ENCODE measurements around the gene LRIF1. TPM values are rescaled to one million over a fixed set of nuclear protein-coding genes. Genes with fewer than 3 reads are reported as not detected.
A peak's percentile ranks its signal among the peaks of the same experiment; 100 is the strongest.

LRIF1 gene
- total RNA-seq, 4 donors from 2014 or later, result 8.3 to 16.7 (median 12.3) TPM

DNA sequence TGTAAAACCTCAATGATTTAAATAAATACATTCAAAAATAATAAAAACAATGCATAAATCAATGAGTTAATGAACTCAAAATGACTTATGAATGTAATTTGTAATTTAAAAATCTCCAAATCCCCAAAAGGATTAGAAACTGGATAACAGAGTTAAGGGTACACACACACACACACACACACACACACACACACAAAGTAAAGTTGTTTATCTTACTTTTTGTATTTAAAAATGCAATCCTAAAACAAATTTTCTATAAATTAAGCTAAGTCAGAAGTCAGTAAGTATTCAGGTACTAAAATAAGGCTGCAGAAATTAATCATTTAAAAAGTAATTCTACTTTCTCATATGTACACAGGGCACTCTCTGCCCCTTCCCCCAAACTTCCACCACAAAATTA lies 1.8 kb downstream of the LRIF1 start:
- intact Hi-C loops (cut with DNase I; ENCODE audit: low total_unique reads), result loop anchor here (5.0 kb wide), 2 partner anchors 180 to 485 kb away; partner anchors contain the start of genes ATP5PB, CEPT1, DRAM2 and WDR77
- Histone ChIP-seq H3K4me3 (peak overlapping the region; percentile 76 to 83 (median 80)), H3K27me3 (peaks cover under 1 to 13% (median 1%) of the 10 kb centered on the region in 3 donors), H3K4me1 (peaks cover 32 to 34% of the 10 kb centered on the region in 2 donors), H3K9me3 (peaks cover 0 to 7% (median 6%) of the 10 kb centered on the region in 3 donors), H3K27ac (no peak overlapping the region), H3K36me3 (peaks cover 0 to 2% of the 10 kb centered on the region in 2 donors)
- no peak for ATAC-seq
- no peak for TF ChIP-seq POLR2A (IDR thresholded peaks at IDR 0.05)
- TF ChIP-seq, protein P1, sequence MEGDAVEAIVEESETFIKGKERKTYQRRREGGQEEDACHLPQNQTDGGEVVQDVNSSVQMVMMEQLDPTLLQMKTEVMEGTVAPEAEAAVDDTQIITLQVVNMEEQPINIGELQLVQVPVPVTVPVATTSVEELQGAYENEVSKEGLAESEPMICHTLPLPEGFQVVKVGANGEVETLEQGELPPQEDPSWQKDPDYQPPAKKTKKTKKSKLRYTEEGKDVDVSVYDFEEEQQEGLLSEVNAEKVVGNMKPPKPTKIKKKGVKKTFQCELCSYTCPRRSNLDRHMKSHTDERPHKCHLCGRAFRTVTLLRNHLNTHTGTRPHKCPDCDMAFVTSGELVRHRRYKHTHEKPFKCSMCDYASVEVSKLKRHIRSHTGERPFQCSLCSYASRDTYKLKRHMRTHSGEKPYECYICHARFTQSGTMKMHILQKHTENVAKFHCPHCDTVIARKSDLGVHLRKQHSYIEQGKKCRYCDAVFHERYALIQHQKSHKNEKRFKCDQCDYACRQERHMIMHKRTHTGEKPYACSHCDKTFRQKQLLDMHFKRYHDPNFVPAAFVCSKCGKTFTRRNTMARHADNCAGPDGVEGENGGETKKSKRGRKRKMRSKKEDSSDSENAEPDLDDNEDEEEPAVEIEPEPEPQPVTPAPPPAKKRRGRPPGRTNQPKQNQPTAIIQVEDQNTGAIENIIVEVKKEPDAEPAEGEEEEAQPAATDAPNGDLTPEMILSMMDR (IDR thresholded peaks at IDR 0.05 in 4 of 5, conservative IDR thresholded peaks at IDR 0.05 in 1 of 5), result no peak
- no peak for DNase-seq
- in situ Hi-C loops (cut with MboI; ENCODE audit: low sequenced_read_pairs in 4 of 4), result no loop called here

- peaks cover 0 to 7% (median 6%) of the 10 kb centered on the region in 3 donors for H3K9me3 ChIP-seq
- peaks cover 0 to 6% (median 0%) of the 10 kb centered on the region in 3 donors for H3K27me3 ChIP-seq
- no peak for DNase-seq
- H3K4me3 ChIP-seq, result no peak overlapping the region
- intact Hi-C loops (cut with DNase I; ENCODE audit: low total_unique reads), result loop anchor here (5.0 kb wide), 2 partner anchors 181 to 486 kb away; partner anchors contain the start of genes ATP5PB, CEPT1, DRAM2 and WDR77
- peaks cover 0 to 2% of the 10 kb centered on the region in 2 donors for H3K36me3 ChIP-seq
- in situ Hi-C loops (cut with MboI; ENCODE audit: low sequenced_read_pairs in 4 of 4), result no loop called here
- TF ChIP-seq, protein P1 (IDR thresholded peaks at IDR 0.05 in 4 of 5, conservative IDR thresholded peaks at IDR 0.05 in 1 of 5), result no peak
- no peak for TF ChIP-seq POLR2A (IDR thresholded peaks at IDR 0.05)
- no peak for ATAC-seq
- H3K27ac ChIP-seq, result no peak overlapping the region
- H3K4me1 ChIP-seq, result peaks cover 32 to 34% of the 10 kb centered on the region in 2 donors
These were observed 2.8 kb downstream of the LRIF1 start for GRCh38 chr1:110960777-110961420.

GRCh38 chr1:110957798-110958197 lies 5.9 kb downstream of the LRIF1 start:
- H3K36me3 ChIP-seq, result peaks cover 0 to 2% of the 10 kb centered on the region in 2 donors
- TF ChIP-seq POLR2A (IDR thresholded peaks at IDR 0.05), result no peak
- TF ChIP-seq, protein P1 (IDR thresholded peaks at IDR 0.05 in 4 of 5, conservative IDR thresholded peaks at IDR 0.05 in 1 of 5), result no peak
- no peaks in the 10 kb centered on the region for H3K27me3 ChIP-seq
- DNase-seq (no peak), ATAC-seq (no peak)
- in situ Hi-C loops (cut with MboI; ENCODE audit: low sequenced_read_pairs in 4 of 4), result no loop called here
- intact Hi-C loops (cut with DNase I; ENCODE audit: low total_unique reads), result no loop called here
- H3K27ac ChIP-seq, result no peak overlapping the region
- no peaks in the 10 kb centered on the region for H3K9me3 ChIP-seq
- H3K4me3 ChIP-seq, result no peak overlapping the region
- peaks cover 23 to 28% of the 10 kb centered on the region in 2 donors for H3K4me1 ChIP-seq

DNA sequence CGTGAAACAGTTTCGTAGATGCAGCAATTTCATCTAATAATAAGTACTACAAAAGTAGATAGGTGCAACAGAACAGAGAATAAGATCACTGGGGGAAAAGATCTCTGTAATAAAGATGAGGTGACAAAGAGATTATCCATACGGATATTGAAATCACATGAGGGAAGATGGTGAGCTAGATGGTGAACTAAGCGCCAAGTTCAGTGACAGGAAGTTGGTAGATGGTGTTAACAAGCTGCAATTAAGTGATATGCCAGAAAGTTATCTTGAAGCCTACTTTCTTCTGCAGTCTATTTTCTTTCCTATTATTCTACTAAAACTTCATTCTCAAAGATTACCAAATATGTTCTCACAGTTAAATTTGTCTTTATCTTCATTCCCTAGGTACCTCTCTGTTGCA lies 7.1 kb downstream of the LRIF1 start:
- no peak for TF ChIP-seq POLR2A (IDR thresholded peaks at IDR 0.05)
- TF ChIP-seq, protein P1 (IDR thresholded peaks at IDR 0.05 in 4 of 5, conservative IDR thresholded peaks at IDR 0.05 in 1 of 5), result no peak
- in situ Hi-C loops (cut with MboI; ENCODE audit: low sequenced_read_pairs in 4 of 4), result no loop called here

More for the DNA sequence above, 7.1 kb downstream of the LRIF1 start:
- H3K36me3 ChIP-seq, result peaks cover 0 to 2% of the 10 kb centered on the region in 2 donors
- intact Hi-C loops (cut with DNase I; ENCODE audit: low total_unique reads), result no loop called here
- H3K27me3 ChIP-seq, result no peaks in the 10 kb centered on the region
- ATAC-seq, result no peak
- DNase-seq, result no peak
- no peak overlapping the region for H3K4me3 ChIP-seq
- H3K9me3 ChIP-seq, result no peaks in the 10 kb centered on the region
- H3K4me1 ChIP-seq, result peaks cover 12 to 18% of the 10 kb centered on the region in 2 donors
- no peak overlapping the region for H3K27ac ChIP-seq

Data from gastrocnemius medialis (tissue), 4 donors.